ENCODE results near the gene GPN2.
A peak's percentile ranks its signal among the peaks of the same experiment; 100 is the strongest.

GPN2 gene

GRCh38 chr1:26831546-26832248 lies 58.4 kb downstream of the GPN2 start:
- peak in 1 of 5 experiments; percentile 20 for DNase-seq

GRCh38 chr1:26831059-26831458 lies 59.0 kb downstream of the GPN2 start:
- no peak for DNase-seq

GRCh38 chr1:26829184-26829911 lies 60.7 kb downstream of the GPN2 start:
- DNase-seq, result no peak

- DNase-seq, result peak in 1 of 5 experiments; percentile 40
These were observed 61.6 kb downstream of the GPN2 start for GRCh38 chr1:26828411-26828991.

GRCh38 chr1:26827663-26828062 lies 62.4 kb downstream of the GPN2 start:
- no peak for DNase-seq

- no peak for DNase-seq
These were observed 62.9 kb downstream of the GPN2 start for GRCh38 chr1:26827106-26827604.

GRCh38 chr1:26826261-26827105 lies 63.6 kb downstream of the GPN2 start, which contains the start of gene ZDHHC18:
ZDHHC18 (plus strand) TSS chr1:26826688; CDS start chr1:26826805, 117 bp downstream.
- peak; percentile 38 to 80 (median 66) for DNase-seq
